GM18867 (cell line): ENCODE data around the gene COL13A1.

ENCODE experiments used
- ATAC-seq: cut with Tn5 transposase; IDR thresholded peaks from one replicate; pipeline ENCODE4 v1.9.1; 2021; ENCODE audit warnings: mild to moderate bottlenecking, moderate library complexity; ENCODE audit not compliant: unreplicated experiment

The COL13A1 gene

GRCh38 chr10:69902835-69903535 is 101.3 kb downstream of the COL13A1 start:
- ATAC-seq: no peak

- ATAC-seq: no peak
Measured at GRCh38 chr10:69904533-69904932, 102.8 kb downstream of the COL13A1 start.

- ATAC-seq: no peak
Measured at GRCh38 chr10:69906425-69906824, 104.7 kb downstream of the COL13A1 start.

GRCh38 chr10:69907517-69907916 is 105.8 kb downstream of the COL13A1 start:
- no peak for ATAC-seq

GRCh38 chr10:69908124-69908523 is 106.4 kb downstream of the COL13A1 start:
- ATAC-seq: no peak

GRCh38 chr10:69910561-69910960 is 108.9 kb downstream of the COL13A1 start:
- no peak for ATAC-seq

- no peak for ATAC-seq
Measured at GRCh38 chr10:69911613-69912528, 110.2 kb downstream of the COL13A1 start.

- ATAC-seq: no peak
Measured at GRCh38 chr10:69912589-69912988, 110.9 kb downstream of the COL13A1 start.

- no peak for ATAC-seq
Measured at GRCh38 chr10:69913606-69914382, 112.1 kb downstream of the COL13A1 start.

GRCh38 chr10:69914398-69915214 is 112.9 kb downstream of the COL13A1 start:
- peak; percentile 57 for ATAC-seq

- ATAC-seq: no peak
Measured at GRCh38 chr10:69915215-69915560, 113.5 kb downstream of the COL13A1 start.

GRCh38 chr10:69916118-69916517 is 114.4 kb downstream of the COL13A1 start:
- ATAC-seq: no peak

- no peak for ATAC-seq
Measured at GRCh38 chr10:69918036-69918435, 116.3 kb downstream of the COL13A1 start.

- ATAC-seq: no peak
Measured at GRCh38 chr10:69919250-69919649, 117.5 kb downstream of the COL13A1 start.

GRCh38 chr10:69925111-69925510 is 123.4 kb downstream of the COL13A1 start:
- ATAC-seq: no peak

GRCh38 chr10:69928339-69928738 is 126.6 kb downstream of the COL13A1 start:
- no peak for ATAC-seq

GRCh38 chr10:69929575-69929974 is 127.9 kb downstream of the COL13A1 start:
- ATAC-seq: no peak

GRCh38 chr10:69934768-69935167 is 133.1 kb downstream of the COL13A1 start:
- no peak for ATAC-seq

- no peak for ATAC-seq
Measured at GRCh38 chr10:69936091-69936490, 134.4 kb downstream of the COL13A1 start.

GRCh38 chr10:69938541-69938991 is 136.9 kb downstream of the COL13A1 start:
- no peak for ATAC-seq
